GM23338 (cell line): Measurements from ENCODE around the gene FGD4. TPM values are rescaled to one million over a fixed set of nuclear protein-coding genes. Genes with fewer than 3 reads are reported as not detected.

Experiments
- ATAC-seq: fragments of 200-7000 bp; cut with Tn5 transposase; 3 replicates; pipeline ENCODE4 v1.9.1; 2020
- DNase-seq: peaks from one replicate; pipeline ENCODE4 v3.0.0-alpha.2; 2015; ENCODE audit warnings: low spot score
- H2AFZ ChIP-seq: fragments of 200-600 bp; sonication (generic); 2 replicates; pipeline ENCODE4 v1.8.0; 2016; ENCODE audit warnings: antibody characterized with exemption, mild to moderate bottlenecking, moderate library complexity
- H3F3A ChIP-seq: fragments of 200-600 bp; sonication (generic); replicated peaks from 2 replicates; pipeline ENCODE4 v1.8.0; 2017; ENCODE audit warnings: antibody characterized with exemption, mixed run types, low read depth
- H3K27ac ChIP-seq: fragments of 200-600 bp; sonication (generic); 2 replicates; pipeline ENCODE4 v1.6.1; 2016; ENCODE audit warnings: low read depth
- H3K27me3 ChIP-seq: fragments of 200-600 bp; sonication (generic); 2 replicates; pipeline ENCODE4 v1.8.0; 2016; ENCODE audit warnings: mild to moderate bottlenecking, mixed run types, moderate library complexity; ENCODE audit not compliant: insufficient read depth
- H3K36me3 ChIP-seq: fragments of 200-600 bp; sonication (generic); 2 replicates; pipeline ENCODE4 v1.8.0; 2016; ENCODE audit warnings: mild to moderate bottlenecking; ENCODE audit not compliant: insufficient read depth
- H3K4me1 ChIP-seq: fragments of 200-600 bp; sonication (generic); 2 replicates; pipeline ENCODE4 v1.8.0; 2016; ENCODE audit warnings: mild to moderate bottlenecking, moderate library complexity; ENCODE audit not compliant: insufficient read depth
- H3K4me2 ChIP-seq: fragments of 200-600 bp; sonication (generic); 2 replicates; pipeline ENCODE4 v1.7.1; 2017; ENCODE audit warnings: mixed run types
- H3K4me3 ChIP-seq: fragments of 200-600 bp; sonication (generic); 2 replicates; pipeline ENCODE4 v1.6.1; 2016; ENCODE audit warnings: mixed run types
- H3K79me2 ChIP-seq: fragments of 200-600 bp; sonication (generic); replicated peaks from 2 replicates; pipeline ENCODE4 v1.8.0; 2017; ENCODE audit warnings: mild to moderate bottlenecking; ENCODE audit not compliant: insufficient read depth
- H3K9me2 ChIP-seq: fragments of 200-600 bp; sonication (generic); 2 replicates; pipeline ENCODE4 v1.8.0; 2017; ENCODE audit not compliant: insufficient read depth
- H4K20me1 ChIP-seq: fragments of 200-600 bp; sonication (generic); replicated peaks from 2 replicates; pipeline ENCODE4 v1.8.0; 2017; ENCODE audit warnings: mild to moderate bottlenecking; ENCODE audit not compliant: insufficient read depth
- H3K27ac Mint-ChIP-seq: 2 replicates; pipeline ENCODE4 v1.8.0; 2020; ENCODE audit warnings: inconsistent platforms, mild to moderate bottlenecking, moderate library complexity, mixed read lengths
- H3K27me3 Mint-ChIP-seq: 3 replicates; pipeline ENCODE4 v1.8.0; 2022; ENCODE audit warnings: low read depth, mild to moderate bottlenecking, moderate library complexity, mixed read lengths, inconsistent platforms; ENCODE audit not compliant: insufficient read depth, poor library complexity
- H3K36me3 Mint-ChIP-seq: 3 replicates; pipeline ENCODE4 v1.8.0; 2021; ENCODE audit warnings: low read depth, mild to moderate bottlenecking, inconsistent platforms, moderate library complexity, mixed read lengths
- H3K4me1 Mint-ChIP-seq: 3 replicates; pipeline ENCODE4 v1.8.0; 2020; ENCODE audit warnings: mild to moderate bottlenecking, inconsistent platforms, mixed read lengths
- H3K4me3 Mint-ChIP-seq: 3 replicates; pipeline ENCODE4 v1.8.0; 2021; ENCODE audit warnings: moderate library complexity, mild to moderate bottlenecking, inconsistent platforms, mixed read lengths
- H3K9me3 Mint-ChIP-seq: 3 replicates; pipeline ENCODE4 v1.8.0; 2020; ENCODE audit warnings: moderate library complexity, mild to moderate bottlenecking, inconsistent platforms, mixed read lengths
- EZH2 ChIP-seq: fragments of 200-600 bp; sonication (generic); IDR thresholded peaks from one replicate; pipeline ENCODE4 v1.8.0; 2017; ENCODE audit warnings: antibody characterized with exemption, mild to moderate bottlenecking, low read depth; ENCODE audit not compliant: unreplicated experiment
- NANOG ChIP-seq: IDR thresholded peaks from 2 replicates; pipeline ENCODE4 v1.6.1; 2016; ENCODE audit warnings: antibody characterized with exemption, borderline replicate concordance
- POLR2AphosphoS5 ChIP-seq: IDR thresholded peaks from 2 replicates; pipeline ENCODE4 v1.6.1; 2016; ENCODE audit warnings: antibody characterized with exemption, low read depth
- STAT1 ChIP-seq: IDR thresholded peaks from one replicate; pipeline ENCODE4 v1.6.1; 2016; ENCODE audit warnings: antibody characterized with exemption; ENCODE audit not compliant: unreplicated experiment
- ZNF114 ChIP-seq: fragments of 250-450 bp; sonication (Bioruptor Pico); IDR thresholded peaks from 2 replicates; pipeline ENCODE4 v1.5.0; 2020; ENCODE audit warnings: mild to moderate bottlenecking, moderate library complexity
- ZNF331 ChIP-seq: fragments of 250-450 bp; sonication (Bioruptor Pico); IDR thresholded peaks from 2 replicates; pipeline ENCODE4 v1.5.0; 2020; ENCODE audit warnings: low read depth, mild to moderate bottlenecking, moderate library complexity
- polyA plus RNA-seq: library from polyadenylated mRNA; unstranded; fragments of >200 nt; fragmentation: Nextera tagmentation; extraction: Ambion mirVana; gene quantifications from 2 replicates; pipeline ENCODE4 v1.2.1, GENCODE V29; 2016
- total RNA-seq: library from RNA; depleted of rRNA; stranded (reverse); fragments of >200 nt; shearing (Covaris generic); gene quantifications from 2 replicates; pipeline ENCODE4 v1.2.3, GENCODE V29; 2014
- TF ChIP-seq, protein P1 (sequence below): fragments of 250-450 bp; sonication (Bioruptor Pico); IDR thresholded peaks from 2 replicates; pipeline ENCODE4 v1.5.0; 2020; ENCODE audit warnings: mild to moderate bottlenecking, moderate library complexity
- TF ChIP-seq, protein P2 (sequence below): IDR thresholded peaks from one replicate; pipeline ENCODE4 v1.6.1; 2018; ENCODE audit warnings: antibody characterized with exemption; ENCODE audit not compliant: unreplicated experiment
- TF ChIP-seq, protein P3 (sequence below), 2 experiments: fragments of 200-600 bp in 1 of 2; sonication (generic) in 1 of 2; conservative IDR thresholded peaks; 2 replicates each; pipeline versions ENCODE4 v1.5.1 to v1.6.1; 2016 to 2017; ENCODE audit warnings: antibody characterized with exemption in 2 of 2, low read depth in 2 of 2, mild to moderate bottlenecking in 2 of 2, moderate library complexity in 1 of 2

The FGD4 gene
- total and polyA plus RNA-seq, 2 experiments from 2014 or later: 24.3 to 54.3 TPM

DNA sequence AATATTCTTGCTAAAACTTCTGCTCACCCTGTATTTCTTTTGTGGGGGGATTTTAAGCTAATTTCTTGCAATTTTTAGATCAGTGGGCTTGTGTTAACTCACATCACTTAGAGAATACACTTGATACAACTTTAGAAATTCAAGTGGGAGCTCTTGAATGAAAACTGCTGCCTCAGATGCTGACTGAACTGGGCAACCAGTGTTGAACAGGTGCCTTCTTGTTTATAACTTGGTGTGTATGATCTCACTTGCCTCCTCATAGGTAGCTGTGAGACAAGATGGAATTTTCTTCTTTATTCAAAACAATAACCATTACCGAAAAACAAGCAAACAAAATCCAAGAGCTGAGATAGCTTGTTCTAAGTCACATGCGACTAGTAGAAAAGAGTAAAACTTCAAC, 63.5 kb downstream of the FGD4 start:
- Mint-ChIP-seq H3K4me1 (peaks cover 40% of the 10 kb centered on the region), H3K4me3 (no peak overlapping the region), H3K9me3 (no peaks in the 10 kb centered on the region; the same call in 1 of the 3 replicates), H3K36me3 (peaks cover 61% of the 10 kb centered on the region), H3K27me3 (peaks cover 4% of the 10 kb centered on the region), H3K27ac (peak overlapping the region; percentile 90)
- Histone ChIP-seq H3K4me3 (no peak overlapping the region), H3K4me1 (peaks cover 33% of the 10 kb centered on the region), H3K36me3 (no peaks in the 10 kb centered on the region), H3K27me3 (no peaks in the 10 kb centered on the region), H2AFZ (no peak overlapping the region), H3K4me2 (no peak overlapping the region), H4K20me1 (peaks cover 7% of the 10 kb centered on the region; the same call in 1 of the 2 replicates), H3F3A (0 out of 2 replicates have a peak, but pooled peaks cover 5% of the 10 kb centered on the region), H3K27ac (peak overlapping the region; percentile 48), H3K9me2 (peaks cover 3% of the 10 kb centered on the region; the same call in 1 of the 2 replicates), H3K79me2 (peaks cover 100% of the 10 kb centered on the region)
- ATAC-seq: no peak
- DNase-seq: no peak
- no peak for TF ChIP-seq STAT1

DNA sequence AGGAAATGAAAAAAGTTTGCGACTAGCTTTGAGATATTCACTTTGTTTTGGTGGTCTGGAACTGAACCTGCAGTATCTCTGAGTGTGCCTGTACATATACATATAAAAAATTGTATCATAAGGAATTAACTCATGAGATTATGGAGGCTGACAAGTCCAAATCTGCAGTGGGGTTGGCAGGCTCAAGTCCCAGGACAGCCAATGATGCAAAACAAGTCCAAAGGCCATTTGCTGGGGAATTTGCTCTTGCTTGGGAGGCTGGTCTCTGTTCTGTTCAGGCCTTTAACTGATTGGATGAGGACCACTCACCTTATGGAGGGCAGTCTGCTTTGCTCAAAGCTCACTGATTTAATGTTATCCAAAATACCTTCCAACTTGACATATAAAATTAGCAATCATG, 66.8 kb downstream of the FGD4 start:
- DNase-seq: no peak
- H4K20me1 ChIP-seq: peaks cover 19% of the 10 kb centered on the region
- H3K4me3 ChIP-seq: no peak overlapping the region
- peaks cover 24% of the 10 kb centered on the region for H3K4me1 ChIP-seq
- Mint-ChIP-seq H3K4me1 (peaks cover 31% of the 10 kb centered on the region; the same call in 2 of the 3 replicates), H3K9me3 (no peaks in the 10 kb centered on the region; the same call in 2 of the 3 replicates), H3K4me3 (no peak overlapping the region), H3K27ac (no peak overlapping the region), H3K36me3 (peaks cover 51% of the 10 kb centered on the region), H3K27me3 (peaks cover 7% of the 10 kb centered on the region)
- H3F3A ChIP-seq: 0 out of 2 replicates have a peak, but pooled peaks cover 5% of the 10 kb centered on the region
- H3K27ac ChIP-seq: 0 out of 2 replicates have a peak overlapping the region, but pooled peaks have one; percentile 39
- H3K79me2 ChIP-seq: peaks cover 100% of the 10 kb centered on the region
- no peaks in the 10 kb centered on the region for H3K36me3 ChIP-seq
- no peak overlapping the region for H3K4me2 ChIP-seq
- no peaks in the 10 kb centered on the region for H3K27me3 ChIP-seq
- no peak for ATAC-seq
- peaks cover 5% of the 10 kb centered on the region; the same call in 1 of the 2 replicates for H3K9me2 ChIP-seq
- no peak overlapping the region for H2AFZ ChIP-seq
- TF ChIP-seq NANOG: no peak
- TF ChIP-seq ZNF331 (CRISPR knock-in tag): no peak
- no peak for TF ChIP-seq EZH2
- no peak for TF ChIP-seq POLR2AphosphoS5
- TF ChIP-seq, protein P1, sequence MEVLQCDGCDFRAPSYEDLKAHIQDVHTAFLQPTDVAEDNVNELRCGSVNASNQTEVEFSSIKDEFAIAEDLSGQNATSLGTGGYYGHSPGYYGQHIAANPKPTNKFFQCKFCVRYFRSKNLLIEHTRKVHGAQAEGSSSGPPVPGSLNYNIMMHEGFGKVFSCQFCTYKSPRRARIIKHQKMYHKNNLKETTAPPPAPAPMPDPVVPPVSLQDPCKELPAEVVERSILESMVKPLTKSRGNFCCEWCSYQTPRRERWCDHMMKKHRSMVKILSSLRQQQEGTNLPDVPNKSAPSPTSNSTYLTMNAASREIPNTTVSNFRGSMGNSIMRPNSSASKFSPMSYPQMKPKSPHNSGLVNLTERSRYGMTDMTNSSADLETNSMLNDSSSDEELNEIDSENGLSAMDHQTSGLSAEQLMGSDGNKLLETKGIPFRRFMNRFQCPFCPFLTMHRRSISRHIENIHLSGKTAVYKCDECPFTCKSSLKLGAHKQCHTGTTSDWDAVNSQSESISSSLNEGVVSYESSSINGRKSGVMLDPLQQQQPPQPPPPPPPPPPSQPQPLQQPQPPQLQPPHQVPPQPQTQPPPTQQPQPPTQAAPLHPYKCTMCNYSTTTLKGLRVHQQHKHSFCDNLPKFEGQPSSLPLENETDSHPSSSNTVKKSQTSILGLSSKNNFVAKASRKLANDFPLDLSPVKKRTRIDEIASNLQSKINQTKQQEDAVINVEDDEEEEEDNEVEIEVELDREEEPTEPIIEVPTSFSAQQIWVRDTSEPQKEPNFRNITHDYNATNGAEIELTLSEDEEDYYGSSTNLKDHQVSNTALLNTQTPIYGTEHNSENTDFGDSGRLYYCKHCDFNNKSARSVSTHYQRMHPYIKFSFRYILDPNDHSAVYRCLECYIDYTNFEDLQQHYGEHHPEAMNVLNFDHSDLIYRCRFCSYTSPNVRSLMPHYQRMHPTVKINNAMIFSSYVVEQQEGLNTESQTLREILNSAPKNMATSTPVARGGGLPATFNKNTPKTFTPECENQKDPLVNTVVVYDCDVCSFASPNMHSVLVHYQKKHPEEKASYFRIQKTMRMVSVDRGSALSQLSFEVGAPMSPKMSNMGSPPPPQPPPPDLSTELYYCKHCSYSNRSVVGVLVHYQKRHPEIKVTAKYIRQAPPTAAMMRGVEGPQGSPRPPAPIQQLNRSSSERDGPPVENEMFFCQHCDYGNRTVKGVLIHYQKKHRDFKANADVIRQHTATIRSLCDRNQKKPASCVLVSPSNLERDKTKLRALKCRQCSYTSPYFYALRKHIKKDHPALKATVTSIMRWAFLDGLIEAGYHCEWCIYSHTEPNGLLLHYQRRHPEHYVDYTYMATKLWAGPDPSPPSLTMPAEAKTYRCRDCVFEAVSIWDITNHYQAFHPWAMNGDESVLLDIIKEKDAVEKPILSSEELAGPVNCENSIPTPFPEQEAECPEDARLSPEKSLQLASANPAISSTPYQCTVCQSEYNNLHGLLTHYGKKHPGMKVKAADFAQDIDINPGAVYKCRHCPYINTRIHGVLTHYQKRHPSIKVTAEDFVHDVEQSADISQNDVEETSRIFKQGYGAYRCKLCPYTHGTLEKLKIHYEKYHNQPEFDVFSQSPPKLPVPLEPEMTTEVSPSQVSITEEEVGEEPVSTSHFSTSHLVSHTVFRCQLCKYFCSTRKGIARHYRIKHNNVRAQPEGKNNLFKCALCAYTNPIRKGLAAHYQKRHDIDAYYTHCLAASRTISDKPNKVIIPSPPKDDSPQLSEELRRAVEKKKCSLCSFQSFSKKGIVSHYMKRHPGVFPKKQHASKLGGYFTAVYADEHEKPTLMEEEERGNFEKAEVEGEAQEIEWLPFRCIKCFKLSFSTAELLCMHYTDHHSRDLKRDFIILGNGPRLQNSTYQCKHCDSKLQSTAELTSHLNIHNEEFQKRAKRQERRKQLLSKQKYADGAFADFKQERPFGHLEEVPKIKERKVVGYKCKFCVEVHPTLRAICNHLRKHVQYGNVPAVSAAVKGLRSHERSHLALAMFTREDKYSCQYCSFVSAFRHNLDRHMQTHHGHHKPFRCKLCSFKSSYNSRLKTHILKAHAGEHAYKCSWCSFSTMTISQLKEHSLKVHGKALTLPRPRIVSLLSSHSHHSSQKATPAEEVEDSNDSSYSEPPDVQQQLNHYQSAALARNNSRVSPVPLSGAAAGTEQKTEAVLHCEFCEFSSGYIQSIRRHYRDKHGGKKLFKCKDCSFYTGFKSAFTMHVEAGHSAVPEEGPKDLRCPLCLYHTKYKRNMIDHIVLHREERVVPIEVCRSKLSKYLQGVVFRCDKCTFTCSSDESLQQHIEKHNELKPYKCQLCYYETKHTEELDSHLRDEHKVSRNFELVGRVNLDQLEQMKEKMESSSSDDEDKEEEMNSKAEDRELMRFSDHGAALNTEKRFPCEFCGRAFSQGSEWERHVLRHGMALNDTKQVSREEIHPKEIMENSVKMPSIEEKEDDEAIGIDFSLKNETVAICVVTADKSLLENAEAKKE (CRISPR knock-in tag): no peak
- TF ChIP-seq, protein P2, sequence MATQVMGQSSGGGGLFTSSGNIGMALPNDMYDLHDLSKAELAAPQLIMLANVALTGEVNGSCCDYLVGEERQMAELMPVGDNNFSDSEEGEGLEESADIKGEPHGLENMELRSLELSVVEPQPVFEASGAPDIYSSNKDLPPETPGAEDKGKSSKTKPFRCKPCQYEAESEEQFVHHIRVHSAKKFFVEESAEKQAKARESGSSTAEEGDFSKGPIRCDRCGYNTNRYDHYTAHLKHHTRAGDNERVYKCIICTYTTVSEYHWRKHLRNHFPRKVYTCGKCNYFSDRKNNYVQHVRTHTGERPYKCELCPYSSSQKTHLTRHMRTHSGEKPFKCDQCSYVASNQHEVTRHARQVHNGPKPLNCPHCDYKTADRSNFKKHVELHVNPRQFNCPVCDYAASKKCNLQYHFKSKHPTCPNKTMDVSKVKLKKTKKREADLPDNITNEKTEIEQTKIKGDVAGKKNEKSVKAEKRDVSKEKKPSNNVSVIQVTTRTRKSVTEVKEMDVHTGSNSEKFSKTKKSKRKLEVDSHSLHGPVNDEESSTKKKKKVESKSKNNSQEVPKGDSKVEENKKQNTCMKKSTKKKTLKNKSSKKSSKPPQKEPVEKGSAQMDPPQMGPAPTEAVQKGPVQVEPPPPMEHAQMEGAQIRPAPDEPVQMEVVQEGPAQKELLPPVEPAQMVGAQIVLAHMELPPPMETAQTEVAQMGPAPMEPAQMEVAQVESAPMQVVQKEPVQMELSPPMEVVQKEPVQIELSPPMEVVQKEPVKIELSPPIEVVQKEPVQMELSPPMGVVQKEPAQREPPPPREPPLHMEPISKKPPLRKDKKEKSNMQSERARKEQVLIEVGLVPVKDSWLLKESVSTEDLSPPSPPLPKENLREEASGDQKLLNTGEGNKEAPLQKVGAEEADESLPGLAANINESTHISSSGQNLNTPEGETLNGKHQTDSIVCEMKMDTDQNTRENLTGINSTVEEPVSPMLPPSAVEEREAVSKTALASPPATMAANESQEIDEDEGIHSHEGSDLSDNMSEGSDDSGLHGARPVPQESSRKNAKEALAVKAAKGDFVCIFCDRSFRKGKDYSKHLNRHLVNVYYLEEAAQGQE: no peak
- no peak for TF ChIP-seq ZNF114 (CRISPR knock-in tag)
- TF ChIP-seq, protein P3, sequence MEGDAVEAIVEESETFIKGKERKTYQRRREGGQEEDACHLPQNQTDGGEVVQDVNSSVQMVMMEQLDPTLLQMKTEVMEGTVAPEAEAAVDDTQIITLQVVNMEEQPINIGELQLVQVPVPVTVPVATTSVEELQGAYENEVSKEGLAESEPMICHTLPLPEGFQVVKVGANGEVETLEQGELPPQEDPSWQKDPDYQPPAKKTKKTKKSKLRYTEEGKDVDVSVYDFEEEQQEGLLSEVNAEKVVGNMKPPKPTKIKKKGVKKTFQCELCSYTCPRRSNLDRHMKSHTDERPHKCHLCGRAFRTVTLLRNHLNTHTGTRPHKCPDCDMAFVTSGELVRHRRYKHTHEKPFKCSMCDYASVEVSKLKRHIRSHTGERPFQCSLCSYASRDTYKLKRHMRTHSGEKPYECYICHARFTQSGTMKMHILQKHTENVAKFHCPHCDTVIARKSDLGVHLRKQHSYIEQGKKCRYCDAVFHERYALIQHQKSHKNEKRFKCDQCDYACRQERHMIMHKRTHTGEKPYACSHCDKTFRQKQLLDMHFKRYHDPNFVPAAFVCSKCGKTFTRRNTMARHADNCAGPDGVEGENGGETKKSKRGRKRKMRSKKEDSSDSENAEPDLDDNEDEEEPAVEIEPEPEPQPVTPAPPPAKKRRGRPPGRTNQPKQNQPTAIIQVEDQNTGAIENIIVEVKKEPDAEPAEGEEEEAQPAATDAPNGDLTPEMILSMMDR (conservative IDR thresholded peaks at IDR 0.05; ENCODE audit: low read depth in 2 of 2): no peak
